ENCODE data around the gene NGLY1. TPM values are rescaled to one million over a fixed set of nuclear protein-coding genes. Genes with fewer than 3 reads are reported as not detected.

Gene NGLY1
- total RNA-seq, 1 experiment from 2014 or later, result 27.0 TPM

- Histone ChIP-seq H2AFZ (ENCODE audit: low read length) (no peak overlapping the region), H4K5ac (ENCODE audit: insufficient read length, low read depth, low read length) (no peak overlapping the region), H3K23ac (ENCODE audit: insufficient read length, low read depth, low read length) (no peak overlapping the region), H3K4ac (ENCODE audit: low read depth, low read length) (no peak overlapping the region), H3K14ac (ENCODE audit: insufficient read depth, low read length) (no peak overlapping the region), H3K56ac (ENCODE audit: insufficient read length, low read depth, low read length) (no peak overlapping the region), H3K79me2 (ENCODE audit: insufficient read depth, low read length) (no peaks in the 10 kb centered on the region), H3K23me2 (ENCODE audit: insufficient read length, low read depth, low read length, poor library complexity, severe bottlenecking) (no peaks in the 10 kb centered on the region), H3K4me2 (ENCODE audit: insufficient read depth, insufficient read length, low read length) (no peak overlapping the region), H3K18ac (ENCODE audit: insufficient read length, low read depth, low read length) (no peak overlapping the region), H2BK15ac (ENCODE audit: low read depth, low read length) (no peak overlapping the region), H2BK20ac (ENCODE audit: low read depth, low read length, poor library complexity, severe bottlenecking) (no peak overlapping the region), H4K8ac (replicated peaks; ENCODE audit: insufficient read length, low read depth, low read length) (no peak overlapping the region), H2BK5ac (ENCODE audit: insufficient read length, low read length) (no peak overlapping the region), H3K9me3 (ENCODE audit: control insufficient read depth, low read depth, low read length) (no peaks in the 10 kb centered on the region), H3K27ac (ENCODE audit: insufficient read length, low read depth, low read length) (no peak overlapping the region), H3T11ph (ENCODE audit: low read length) (no peak overlapping the region), H4K91ac (ENCODE audit: insufficient read length, low read depth, low read length) (no peak overlapping the region), H3K27me3 (ENCODE audit: insufficient read depth, low read length) (no peaks in the 10 kb centered on the region), H3K9ac (ENCODE audit: extremely low read depth, insufficient read length, low read length) (no peak overlapping the region), H2BK120ac (ENCODE audit: low read depth, low read length, poor library complexity, severe bottlenecking) (no peak overlapping the region), H2BK12ac (ENCODE audit: insufficient read length, low read depth, low read length) (no peak overlapping the region), H3K4me1 (ENCODE audit: insufficient read depth, low read length) (no peaks in the 10 kb centered on the region), H4K20me1 (ENCODE audit: control insufficient read depth, insufficient read depth, insufficient read length) (no peaks in the 10 kb centered on the region), H3K79me1 (ENCODE audit: insufficient read depth, low read depth, low read length, poor library complexity, severe bottlenecking) (no peaks in the 10 kb centered on the region), H2AK5ac (ENCODE audit: insufficient read length, low read length) (no peak overlapping the region)
- Mint-ChIP-seq H3K4me1 (no peaks in the 10 kb centered on the region), H3K4me3 (no peak overlapping the region), H3K27ac (no peak overlapping the region), H3K27me3 (ENCODE audit: low read depth) (no peaks in the 10 kb centered on the region), H3K36me3 (ENCODE audit: insufficient read depth in 1 of 3, low read depth in 3 of 3) (no peaks in the 10 kb centered on the region), H3K9me3 (peaks cover 0 to 2% of the 10 kb centered on the region in 2 experiments; a peak in 1 of 5 replicates)
- no peak for DNase-seq
- TF ChIP-seq CTCF (conservative IDR thresholded peaks at IDR 0.05), result no peak
- no CpG with 5 or more reads among the region's 2 CpGs for WGBS (ENCODE audit: extremely low coverage, insufficient read length, low lambda C conversion rate)
Observed at GRCh38 chr3:25683882-25684281, 99.4 kb downstream of the NGLY1 start.
